ENCODE results near the gene TMEM59.

GRCh38 chr1:54009406-54009805 is 43.6 kb downstream of the TMEM59 start:
- TF ChIP-seq, protein P1, sequence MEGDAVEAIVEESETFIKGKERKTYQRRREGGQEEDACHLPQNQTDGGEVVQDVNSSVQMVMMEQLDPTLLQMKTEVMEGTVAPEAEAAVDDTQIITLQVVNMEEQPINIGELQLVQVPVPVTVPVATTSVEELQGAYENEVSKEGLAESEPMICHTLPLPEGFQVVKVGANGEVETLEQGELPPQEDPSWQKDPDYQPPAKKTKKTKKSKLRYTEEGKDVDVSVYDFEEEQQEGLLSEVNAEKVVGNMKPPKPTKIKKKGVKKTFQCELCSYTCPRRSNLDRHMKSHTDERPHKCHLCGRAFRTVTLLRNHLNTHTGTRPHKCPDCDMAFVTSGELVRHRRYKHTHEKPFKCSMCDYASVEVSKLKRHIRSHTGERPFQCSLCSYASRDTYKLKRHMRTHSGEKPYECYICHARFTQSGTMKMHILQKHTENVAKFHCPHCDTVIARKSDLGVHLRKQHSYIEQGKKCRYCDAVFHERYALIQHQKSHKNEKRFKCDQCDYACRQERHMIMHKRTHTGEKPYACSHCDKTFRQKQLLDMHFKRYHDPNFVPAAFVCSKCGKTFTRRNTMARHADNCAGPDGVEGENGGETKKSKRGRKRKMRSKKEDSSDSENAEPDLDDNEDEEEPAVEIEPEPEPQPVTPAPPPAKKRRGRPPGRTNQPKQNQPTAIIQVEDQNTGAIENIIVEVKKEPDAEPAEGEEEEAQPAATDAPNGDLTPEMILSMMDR (IDR thresholded peaks at IDR 0.05; ENCODE audit: low read depth, low read length) = no peak
- no peak for TF ChIP-seq POLR2A (IDR thresholded peaks at IDR 0.05; ENCODE audit: extremely low read depth, insufficient read length)
- TF ChIP-seq, protein P2, sequence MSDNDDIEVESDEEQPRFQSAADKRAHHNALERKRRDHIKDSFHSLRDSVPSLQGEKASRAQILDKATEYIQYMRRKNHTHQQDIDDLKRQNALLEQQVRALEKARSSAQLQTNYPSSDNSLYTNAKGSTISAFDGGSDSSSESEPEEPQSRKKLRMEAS (IDR thresholded peaks at IDR 0.05; ENCODE audit: low read depth, low read length) = no peak

Measured in NB4 (cell line).